Hepatocyte (in vitro differentiated cells): ENCODE measurements around the gene OTOG.

Source experiments
- EZH2 ChIP-seq: fragments of 200-600 bp; sonication (generic); IDR thresholded peaks from 2 replicates; pipeline ENCODE4 v1.6.1; 2016; ENCODE audit warnings: antibody characterized with exemption, mild to moderate bottlenecking, borderline replicate concordance
- TF ChIP-seq, protein P1 (sequence below): fragments of 200-600 bp; sonication (generic); IDR thresholded peaks from 2 replicates; pipeline ENCODE4 v1.5.1; 2016; ENCODE audit warnings: antibody characterized with exemption, mild to moderate bottlenecking; ENCODE audit not compliant: poor library complexity

- TF ChIP-seq, protein P1, sequence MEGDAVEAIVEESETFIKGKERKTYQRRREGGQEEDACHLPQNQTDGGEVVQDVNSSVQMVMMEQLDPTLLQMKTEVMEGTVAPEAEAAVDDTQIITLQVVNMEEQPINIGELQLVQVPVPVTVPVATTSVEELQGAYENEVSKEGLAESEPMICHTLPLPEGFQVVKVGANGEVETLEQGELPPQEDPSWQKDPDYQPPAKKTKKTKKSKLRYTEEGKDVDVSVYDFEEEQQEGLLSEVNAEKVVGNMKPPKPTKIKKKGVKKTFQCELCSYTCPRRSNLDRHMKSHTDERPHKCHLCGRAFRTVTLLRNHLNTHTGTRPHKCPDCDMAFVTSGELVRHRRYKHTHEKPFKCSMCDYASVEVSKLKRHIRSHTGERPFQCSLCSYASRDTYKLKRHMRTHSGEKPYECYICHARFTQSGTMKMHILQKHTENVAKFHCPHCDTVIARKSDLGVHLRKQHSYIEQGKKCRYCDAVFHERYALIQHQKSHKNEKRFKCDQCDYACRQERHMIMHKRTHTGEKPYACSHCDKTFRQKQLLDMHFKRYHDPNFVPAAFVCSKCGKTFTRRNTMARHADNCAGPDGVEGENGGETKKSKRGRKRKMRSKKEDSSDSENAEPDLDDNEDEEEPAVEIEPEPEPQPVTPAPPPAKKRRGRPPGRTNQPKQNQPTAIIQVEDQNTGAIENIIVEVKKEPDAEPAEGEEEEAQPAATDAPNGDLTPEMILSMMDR = no peak
- no peak for TF ChIP-seq EZH2
These were observed 34.1 kb downstream of the OTOG start for GRCh38 chr11:17581036-17581731.
